Activated T-cell treated with anti-CD3 and anti-CD28 coated beads for 24 hours (primary cell): ENCODE data around the gene SNAP91.
"Not testable (repeated sequence)": the region's sequence is repeated elsewhere in the genome, so short reads cannot be mapped to it uniquely, and the experiment has no call there.

Experiments
- DNase-seq: peaks from one replicate; pipeline ENCODE4 v3.0.0-alpha.2; 2020; ENCODE audit warnings: low read depth

Gene SNAP91

DNA sequence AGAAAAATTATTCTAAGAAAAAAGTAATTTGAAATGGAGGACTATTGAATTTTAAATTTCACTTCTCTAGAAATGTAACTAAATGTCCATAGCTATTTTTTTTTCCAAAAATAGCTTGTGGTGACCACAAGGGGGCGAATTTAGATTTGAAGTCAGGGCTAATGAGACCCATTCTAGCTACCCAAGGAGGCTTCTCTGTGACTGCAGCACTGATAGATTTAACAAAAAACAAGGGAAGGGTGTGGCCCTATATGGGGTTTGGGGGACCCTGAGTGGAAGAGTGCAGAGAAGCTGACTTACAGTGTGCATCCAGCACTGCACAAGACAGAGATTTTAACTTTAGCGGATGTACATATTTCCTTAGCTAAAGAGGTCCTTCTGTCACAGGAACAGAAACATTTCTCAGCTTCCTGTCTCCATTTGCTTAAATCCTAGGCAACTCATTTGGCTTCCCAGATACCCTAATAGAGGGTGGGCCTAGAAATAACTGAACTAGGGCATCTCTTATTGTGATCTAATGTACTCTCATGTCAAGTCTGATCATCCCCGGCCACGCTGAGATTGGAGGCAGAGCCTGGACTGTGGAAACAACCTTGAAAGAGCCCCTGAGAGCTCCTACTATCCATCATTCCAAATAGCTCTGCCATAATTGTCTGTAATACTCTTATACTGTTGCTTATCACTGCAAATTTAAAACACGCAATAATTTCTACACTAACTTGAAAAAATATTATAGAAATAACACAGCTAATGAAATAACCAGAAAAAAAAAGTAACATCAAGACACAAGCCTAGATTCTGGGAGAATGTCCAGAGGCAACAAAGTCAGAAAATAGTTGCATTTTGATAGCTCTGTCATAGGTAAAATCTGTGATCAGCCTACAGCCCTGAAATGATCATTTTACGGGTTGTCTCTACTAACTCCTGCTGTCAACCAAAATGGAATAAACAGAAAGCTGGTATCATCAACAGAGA is 93.6 kb downstream of the SNAP91 start:
- no peak for DNase-seq

DNA sequence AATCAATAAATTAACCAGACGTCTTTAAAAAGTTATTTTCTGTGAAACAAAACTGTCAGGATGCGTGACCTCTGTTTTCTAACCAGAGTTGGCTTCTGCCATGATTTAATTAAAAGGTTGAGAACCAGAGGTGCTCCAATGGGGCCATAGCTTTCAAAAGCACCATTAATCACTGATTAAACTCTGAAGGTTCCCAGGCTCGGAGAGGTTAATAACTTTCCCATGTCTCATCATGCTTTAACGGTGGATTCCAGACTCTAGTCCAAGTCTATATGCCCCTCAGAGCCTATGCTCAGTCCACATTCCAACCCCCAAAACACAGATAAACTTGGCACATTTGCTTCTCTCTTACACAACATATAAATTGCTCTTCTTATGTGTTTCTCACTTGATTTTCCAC is 95.5 kb downstream of the SNAP91 start:
- DNase-seq, result no peak

DNA sequence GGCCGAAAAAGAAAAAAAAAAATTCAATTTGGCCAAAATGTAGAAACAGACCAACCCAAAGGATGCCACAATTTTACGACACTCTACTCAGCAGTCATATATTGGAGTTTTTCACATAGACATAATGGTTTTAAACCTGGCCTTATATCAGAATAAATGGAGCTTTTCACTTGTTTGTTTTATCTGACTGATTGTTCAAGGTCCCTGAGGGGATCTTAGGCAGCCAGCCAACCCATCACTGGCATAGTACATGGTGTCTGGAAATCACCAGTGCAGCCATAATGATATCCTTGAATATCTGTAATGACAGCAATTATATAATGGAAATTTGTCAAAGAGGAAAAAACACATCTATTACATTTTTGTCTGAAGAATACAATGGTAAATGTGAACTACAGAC is 99.7 kb downstream of the SNAP91 start:
- no peak for DNase-seq

GRCh38 chr6:83605517-83605916 is 103.4 kb downstream of the SNAP91 start:
- DNase-seq, result no peak

DNA sequence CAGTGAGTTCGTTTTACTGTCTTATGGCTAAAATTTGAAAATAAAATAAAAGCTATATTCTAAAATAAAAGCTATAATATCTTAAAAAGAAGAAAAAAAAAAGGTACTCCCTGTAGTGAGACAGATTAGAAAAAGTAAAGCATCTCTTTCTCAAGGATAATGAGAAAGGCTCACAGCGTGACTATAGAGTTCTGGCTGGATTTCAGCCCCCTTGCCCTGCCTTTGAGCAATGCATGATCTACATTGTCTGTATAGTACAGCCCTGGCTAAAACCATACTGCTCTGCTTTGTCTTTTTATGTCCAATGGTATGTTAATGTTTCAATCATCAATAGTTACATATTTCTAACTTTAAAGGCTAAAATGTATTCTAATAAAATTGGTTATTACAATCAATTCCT is 105.3 kb downstream of the SNAP91 start:
- DNase-seq, result no peak

DNA sequence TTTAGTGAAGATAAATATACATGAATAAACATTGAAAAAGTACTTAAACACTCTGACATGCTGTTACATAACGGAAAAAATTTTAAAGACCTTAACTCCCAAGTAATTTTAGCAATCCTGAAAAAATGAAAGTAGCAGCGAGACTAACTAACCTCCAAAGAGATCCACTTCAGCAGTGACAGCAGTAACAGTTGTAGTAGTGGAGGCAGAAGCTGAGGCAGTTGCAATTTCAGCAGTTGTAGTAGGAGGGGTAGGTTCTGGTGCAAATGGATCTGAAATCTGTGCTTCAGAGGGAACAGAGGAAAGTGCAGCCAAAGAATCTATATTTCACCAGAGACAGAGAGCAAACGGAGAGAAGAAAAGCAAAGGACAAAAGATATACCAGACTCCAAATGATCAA is 107.8 kb downstream of the SNAP91 start:
- DNase-seq, result no peak

DNA sequence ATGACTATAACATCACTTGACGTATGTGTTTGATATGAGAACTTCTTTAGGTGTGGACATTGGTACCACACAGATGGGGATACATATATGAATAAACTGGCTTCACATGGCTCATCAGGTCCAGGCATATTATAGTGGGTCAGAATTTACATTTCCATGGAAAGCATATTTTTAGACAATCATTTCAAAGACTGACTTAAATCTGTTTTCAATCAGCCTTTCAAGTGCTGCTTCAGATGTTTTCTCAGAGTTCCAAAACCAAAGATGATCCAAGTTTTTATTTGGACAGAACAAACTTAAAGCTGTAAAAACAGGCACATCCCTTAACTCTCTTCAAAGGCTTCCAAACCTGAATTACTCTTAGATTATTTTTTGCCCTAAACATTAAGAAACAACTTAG is 108.4 kb downstream of the SNAP91 start:
- DNase-seq, result no peak

GRCh38 chr6:83597511-83597910 is 111.4 kb downstream of the SNAP91 start:
- no peak for DNase-seq

GRCh38 chr6:83597051-83597450 is 111.8 kb downstream of the SNAP91 start:
- DNase-seq, result no peak

GRCh38 chr6:83594941-83595340 is 114.0 kb downstream of the SNAP91 start:
- DNase-seq, result no peak

DNA sequence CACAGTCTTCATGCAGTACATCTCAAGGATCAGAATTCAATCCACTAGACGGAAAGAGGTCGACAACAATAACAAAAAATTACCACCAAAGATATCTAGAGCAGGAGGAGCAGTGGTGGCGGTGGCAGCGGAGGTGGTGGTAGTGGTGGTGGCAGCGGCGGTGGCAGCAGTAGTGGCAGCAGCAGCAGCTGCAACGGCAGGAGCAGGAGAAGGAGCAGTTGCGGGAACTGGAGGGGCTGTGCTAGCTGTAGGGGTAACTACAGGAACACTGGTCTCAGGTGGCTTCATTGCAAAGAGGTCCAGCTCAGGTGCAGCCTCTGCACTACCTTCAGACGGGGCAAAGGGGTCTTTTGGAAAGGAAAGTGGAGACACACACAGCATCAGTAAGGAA is 115.5 kb downstream of the SNAP91 start:
- no peak for DNase-seq

DNA sequence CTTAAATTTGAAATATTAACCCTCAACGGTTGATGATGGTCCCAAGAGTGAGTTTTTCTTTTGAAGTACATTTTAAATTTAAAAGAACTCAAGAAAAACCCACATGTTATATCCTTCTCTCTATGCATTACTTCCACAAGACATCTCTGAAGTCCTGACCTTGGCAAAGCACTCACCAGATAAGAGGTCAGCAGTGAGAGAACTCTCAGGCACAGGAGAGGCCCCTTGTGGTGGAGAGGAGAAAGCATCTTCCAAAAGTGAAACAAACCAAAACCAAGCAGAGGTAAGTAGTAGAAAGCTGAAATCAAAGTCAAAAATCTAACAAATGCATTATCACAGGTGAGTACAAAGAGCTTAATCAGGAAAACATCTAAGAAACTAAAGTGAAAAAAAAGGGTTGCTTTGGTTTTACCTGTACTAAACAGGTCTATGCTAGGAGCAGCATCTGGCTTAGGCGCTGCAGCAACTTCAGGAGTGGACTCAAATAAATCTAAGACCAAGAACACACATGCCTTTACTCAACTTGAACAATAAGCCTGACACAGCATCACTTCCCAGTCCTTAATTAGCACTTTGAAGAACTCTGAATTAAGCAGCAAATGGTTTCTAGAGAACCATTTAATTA is 116.0 kb downstream of the SNAP91 start:
- DNase-seq, result no peak

GRCh38 chr6:83590416-83590815 is 118.5 kb downstream of the SNAP91 start:
- no peak for DNase-seq

DNA sequence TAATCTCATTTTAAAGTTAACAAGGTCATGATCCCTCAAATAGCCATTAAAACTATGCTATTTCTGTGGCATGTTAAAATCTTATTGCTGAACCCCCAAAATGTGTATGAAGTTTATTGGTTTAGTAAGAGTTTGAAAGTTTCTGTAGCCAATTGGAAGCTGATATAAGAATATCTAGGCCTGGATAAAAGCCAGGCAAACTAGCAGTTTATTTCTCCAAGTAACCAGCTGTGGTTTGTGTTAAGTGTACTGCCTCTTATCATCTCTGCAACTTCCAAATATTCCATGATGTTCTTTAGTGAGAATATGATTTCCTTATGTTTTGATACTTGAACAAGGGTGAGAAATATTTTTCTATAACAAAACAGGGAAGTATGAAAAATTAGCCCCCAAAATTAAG is 119.8 kb downstream of the SNAP91 start:
- DNase-seq, result no peak

GRCh38 chr6:83578057-83578456 is 130.8 kb downstream of the SNAP91 start:
- DNase-seq, result no peak

DNA sequence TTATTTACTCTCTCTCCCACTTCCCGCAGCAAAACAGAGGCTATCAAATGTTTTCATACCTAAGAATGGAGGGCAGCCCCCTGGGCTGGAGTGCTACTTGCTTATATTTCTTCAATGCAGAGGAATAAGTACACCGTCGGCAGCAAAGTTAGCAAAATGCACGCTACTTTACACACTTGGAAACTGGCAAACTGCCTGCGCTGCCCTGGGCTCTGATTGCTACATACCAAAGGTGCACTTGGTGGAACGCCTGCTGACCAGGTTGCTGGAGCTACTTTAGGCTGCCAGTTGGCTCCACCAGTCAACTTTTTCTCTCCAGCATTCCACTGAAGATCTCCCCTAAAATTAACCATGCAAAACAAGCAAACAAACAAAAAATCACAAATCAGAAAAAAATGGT is 134.1 kb downstream of the SNAP91 start:
- DNase-seq, result no peak

- not testable (repeated sequence) for DNase-seq
Observed at GRCh38 chr6:83571663-83572185, 137.2 kb downstream of the SNAP91 start.

DNA sequence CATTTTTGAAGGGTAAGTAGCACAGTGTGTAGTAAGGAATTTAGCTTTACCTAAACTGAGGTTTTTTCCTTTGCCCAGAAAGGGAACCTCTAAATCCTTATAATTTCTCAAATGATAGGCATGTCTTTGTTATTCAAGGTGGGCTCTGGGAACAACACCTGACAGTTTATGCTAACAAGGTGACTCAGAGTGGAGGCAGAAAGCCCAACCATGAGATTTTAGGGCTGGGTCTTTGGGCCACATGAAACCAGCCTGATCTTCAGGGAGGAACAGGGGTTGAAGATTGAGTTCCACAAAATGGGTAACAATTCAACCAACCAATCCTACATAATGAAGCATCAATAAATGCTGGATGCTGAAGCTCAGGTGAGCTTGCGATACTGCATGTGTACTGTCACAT is 149.9 kb downstream of the SNAP91 start:
- DNase-seq, result no peak

GRCh38 chr6:83556871-83557270 is 152.0 kb downstream of the SNAP91 start:
- no peak for DNase-seq

GRCh38 chr6:83551748-83552147 is 157.2 kb downstream of the SNAP91 start:
- DNase-seq, result not testable (repeated sequence)

GRCh38 chr6:83550482-83550881 is 158.4 kb downstream of the SNAP91 start:
- not testable (repeated sequence) for DNase-seq

GRCh38 chr6:83546636-83547035 is 162.3 kb downstream of the SNAP91 start:
- DNase-seq, result no peak

GRCh38 chr6:83539678-83540077 is 169.2 kb downstream of the SNAP91 start:
- DNase-seq, result no peak
